ENCODE data around the gene AMBRA1.

AMBRA1 gene

GRCh38 chr11:46505741-46506482 lies 87.9 kb downstream of the AMBRA1 start:
- no peak for DNase-seq

GRCh38 chr11:46504817-46505613 lies 88.8 kb downstream of the AMBRA1 start:
- DNase-seq = no peak

DNA sequence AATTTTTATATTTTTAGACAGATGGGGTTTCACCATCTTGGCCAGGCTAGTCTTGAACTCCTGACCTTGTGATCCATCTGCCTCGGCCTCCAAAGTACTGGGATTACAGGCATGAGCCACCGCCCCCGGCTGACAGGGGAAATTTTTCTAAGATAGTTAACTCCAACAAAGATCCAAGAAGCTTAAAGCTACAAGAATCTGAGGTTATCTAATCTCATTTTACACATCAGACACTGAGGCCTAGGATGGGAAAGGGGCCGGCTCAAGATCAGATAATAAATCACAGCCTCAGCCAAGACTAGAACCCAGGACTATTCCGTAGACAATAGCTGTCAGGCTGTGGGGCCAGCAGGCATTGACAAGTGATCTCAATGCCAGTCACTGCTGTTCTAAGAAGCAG lies 94.0 kb downstream of the AMBRA1 start:
- DNase-seq = no peak

DNA sequence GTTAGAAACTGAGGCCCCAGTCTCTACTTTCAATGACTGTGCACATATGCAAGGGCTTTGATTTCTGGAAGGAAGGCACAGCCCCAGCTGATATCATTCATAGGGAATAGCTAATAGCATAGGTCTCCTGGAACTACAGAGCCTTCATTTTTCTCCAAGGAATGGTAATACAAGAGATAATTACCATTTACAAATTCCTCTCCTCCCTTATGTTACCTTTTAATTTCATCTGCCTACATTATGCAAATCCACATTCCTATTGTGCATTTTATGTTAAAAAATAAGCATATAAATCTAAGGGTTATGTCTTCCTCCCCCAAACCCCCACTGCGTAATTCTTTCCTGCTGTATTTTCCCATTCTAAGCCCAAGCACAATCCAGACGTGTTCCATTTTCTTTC lies 94.9 kb downstream of the AMBRA1 start:
- no peak for DNase-seq

- DNase-seq = no peak
Observed at GRCh38 chr11:46498179-46498578, 95.6 kb downstream of the AMBRA1 start.

GRCh38 chr11:46497498-46497897 lies 96.3 kb downstream of the AMBRA1 start:
- DNase-seq = no peak

DNA sequence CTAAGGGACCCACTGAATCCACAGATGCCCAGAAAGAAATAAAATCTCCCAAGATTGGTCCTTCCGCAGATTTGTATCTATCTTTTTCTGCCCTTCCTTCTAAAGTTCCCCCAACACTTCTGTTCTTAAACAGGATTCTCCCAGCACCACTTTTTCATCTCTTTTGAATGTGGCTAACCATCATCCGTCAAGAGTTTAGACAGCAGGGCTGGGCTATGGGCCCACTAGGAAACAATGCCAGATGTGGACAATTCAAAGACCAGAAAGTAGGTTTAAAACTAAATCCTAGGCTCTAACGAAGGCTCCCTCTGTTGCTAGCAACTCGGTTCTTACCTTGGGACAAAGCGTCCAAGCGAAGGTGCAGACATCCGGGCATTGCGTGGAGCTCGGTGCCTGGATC lies 100.0 kb downstream of the AMBRA1 start:
- no peak for DNase-seq

- no peak for DNase-seq
Observed at GRCh38 chr11:46492532-46492931, 101.3 kb downstream of the AMBRA1 start.

- no peak for DNase-seq
Observed at GRCh38 chr11:46491661-46492330, 102.0 kb downstream of the AMBRA1 start.

GRCh38 chr11:46490666-46491065 lies 103.2 kb downstream of the AMBRA1 start:
- DNase-seq = peak; percentile 13

DNA sequence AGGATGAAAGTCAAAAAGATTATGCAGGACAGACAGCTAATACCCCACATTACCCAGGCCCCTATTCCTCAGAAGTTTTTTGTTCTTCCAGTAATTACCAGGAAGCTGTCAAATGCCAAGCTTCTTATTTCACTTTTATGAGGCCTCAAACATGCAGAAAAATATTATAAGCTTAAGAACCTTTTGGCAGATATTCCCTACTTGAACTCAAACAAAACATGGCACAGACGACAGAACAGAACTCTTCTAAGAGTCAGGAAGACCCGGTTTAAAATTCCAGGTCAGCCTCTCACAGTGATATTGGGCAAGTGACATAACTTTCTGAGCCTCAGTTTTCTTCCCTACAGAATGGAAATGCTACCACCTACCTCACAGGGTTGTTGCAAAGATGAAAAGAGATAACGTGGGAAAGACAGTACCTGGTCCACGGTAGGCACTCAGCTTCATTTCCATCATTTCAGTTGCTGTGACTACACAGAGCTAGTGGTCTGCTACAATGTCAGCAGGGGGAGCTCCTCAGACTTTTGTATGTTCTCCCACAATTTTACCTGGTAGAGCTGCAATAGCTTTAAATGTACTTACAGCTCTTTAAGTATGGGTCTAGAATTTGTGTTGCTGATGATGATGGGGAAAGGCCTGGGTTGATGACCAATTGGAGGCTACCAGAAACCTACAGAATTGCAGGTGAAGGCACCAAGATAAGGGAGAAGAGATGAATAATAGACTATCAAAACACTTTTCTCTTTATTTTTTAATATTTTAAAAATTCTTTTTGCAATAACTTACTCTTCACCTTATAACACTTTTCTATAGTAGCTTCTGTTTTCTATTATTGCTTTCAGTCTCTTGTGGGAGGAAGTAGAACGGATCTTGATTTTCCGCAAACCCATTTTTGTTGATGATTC lies 103.9 kb downstream of the AMBRA1 start:
- DNase-seq = peak; percentile 58

GRCh38 chr11:46485856-46486443 lies 107.9 kb downstream of the AMBRA1 start:
- DNase-seq = peak; percentile 30

DNA sequence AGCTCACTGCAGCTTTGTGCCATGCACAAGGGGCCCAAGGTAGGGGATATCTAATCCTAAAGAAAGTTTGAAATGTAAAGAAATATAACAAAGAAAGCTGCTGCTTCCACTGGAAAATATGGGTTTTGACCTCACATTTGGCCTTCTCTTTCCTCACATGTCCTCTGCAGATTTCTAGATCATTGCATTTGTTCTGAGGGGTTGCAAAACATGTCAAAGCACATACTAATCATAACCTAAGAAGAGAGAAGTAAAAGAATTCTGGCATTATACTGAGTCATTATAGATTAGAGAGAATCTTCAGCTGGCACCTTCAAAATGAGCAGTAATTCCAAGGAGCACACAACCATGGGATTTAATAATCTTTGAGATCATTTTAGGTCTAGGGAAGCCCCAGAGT lies 109.7 kb downstream of the AMBRA1 start:
- no peak for DNase-seq

DNA sequence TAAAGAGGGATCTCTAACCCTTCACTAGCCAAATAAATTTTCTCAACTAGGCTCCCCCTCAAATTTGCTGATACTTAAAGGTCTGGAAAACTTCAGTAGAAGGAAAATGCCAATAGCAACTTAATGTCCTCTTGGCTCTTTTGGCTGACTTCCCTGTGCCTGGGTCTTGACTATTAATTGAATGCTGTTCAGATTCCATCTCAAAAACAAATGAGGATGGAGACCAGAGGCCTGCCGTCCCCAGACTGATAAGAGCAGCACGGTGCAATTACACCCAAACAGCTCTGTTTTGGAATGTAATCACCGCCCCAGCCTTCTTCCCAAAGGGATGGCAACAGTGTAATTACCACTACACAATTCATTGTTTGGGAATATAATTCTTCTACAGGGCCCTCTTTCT lies 112.9 kb downstream of the AMBRA1 start:
- DNase-seq = no peak

GRCh38 chr11:46480166-46480726 lies 113.6 kb downstream of the AMBRA1 start:
- no peak for DNase-seq

DNA sequence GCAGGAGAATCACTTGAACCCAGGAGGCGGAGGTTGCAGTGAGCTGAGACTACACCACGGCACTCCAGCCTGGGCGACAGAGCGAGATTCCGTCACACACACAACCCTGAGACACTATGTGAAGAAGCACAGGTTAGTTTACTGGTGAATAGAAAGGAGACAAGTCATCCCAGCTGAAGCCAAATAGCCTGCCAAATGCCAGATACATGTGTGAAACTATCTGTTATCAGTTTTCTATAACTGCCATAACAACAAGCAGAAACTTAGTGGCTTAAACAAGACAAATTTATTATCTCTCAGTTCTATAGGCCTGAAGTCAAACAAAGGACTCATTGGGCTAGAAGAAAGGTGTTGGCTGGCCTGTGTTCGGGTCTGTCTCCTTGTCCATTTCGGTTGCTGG lies 114.2 kb downstream of the AMBRA1 start:
- no peak for DNase-seq

GRCh38 chr11:46478196-46478595 lies 115.6 kb downstream of the AMBRA1 start:
- no peak for DNase-seq

DNA sequence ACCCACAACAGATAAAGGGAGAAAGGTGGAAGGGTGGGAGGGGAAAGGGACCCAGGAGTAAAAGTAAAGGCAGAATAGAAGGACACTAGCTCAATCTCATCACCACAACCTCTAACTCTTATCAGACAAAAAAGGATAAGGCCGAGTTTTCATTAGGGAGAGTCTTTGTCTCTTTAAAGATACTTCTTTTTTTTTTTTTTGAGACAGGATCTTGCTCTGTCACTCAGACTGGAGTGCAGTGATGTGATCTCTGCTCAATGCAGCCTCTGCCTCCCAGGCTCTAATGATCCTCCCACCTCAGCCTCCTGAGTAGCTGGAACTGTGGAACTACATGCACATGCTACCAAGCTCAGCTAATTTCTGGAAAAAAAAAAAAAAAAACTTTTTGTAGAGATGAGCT lies 116.7 kb downstream of the AMBRA1 start:
- DNase-seq = no peak

DNA sequence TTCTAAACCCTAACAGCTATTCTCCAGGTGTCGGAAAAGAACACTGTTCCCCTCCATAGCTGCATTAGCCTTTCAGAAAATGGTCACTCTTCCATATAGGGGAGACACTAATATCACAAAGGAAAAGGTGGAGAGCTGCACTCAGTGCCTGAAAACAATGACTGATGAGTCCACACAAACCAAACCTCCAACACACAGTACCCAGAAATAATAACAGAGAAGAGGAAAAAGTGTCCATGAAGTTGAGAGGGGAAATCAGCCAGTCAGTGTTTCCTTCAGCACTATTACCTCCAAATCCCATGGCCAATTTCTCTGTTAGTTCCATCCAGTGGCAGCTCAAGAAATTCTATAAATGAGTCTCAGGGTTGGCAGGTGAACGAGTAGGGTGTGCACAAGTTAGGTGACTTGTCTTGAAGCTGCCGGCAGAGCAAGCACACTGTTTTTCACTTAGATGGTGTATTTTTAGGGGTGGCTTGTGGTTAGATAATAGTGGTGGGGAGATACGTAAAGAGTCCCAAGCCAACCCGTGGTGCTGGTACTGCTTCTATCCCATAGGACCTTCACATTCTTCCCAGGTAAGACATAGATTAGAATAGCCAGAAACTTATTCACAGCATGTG lies 117.8 kb downstream of the AMBRA1 start:
- no peak for DNase-seq

DNA sequence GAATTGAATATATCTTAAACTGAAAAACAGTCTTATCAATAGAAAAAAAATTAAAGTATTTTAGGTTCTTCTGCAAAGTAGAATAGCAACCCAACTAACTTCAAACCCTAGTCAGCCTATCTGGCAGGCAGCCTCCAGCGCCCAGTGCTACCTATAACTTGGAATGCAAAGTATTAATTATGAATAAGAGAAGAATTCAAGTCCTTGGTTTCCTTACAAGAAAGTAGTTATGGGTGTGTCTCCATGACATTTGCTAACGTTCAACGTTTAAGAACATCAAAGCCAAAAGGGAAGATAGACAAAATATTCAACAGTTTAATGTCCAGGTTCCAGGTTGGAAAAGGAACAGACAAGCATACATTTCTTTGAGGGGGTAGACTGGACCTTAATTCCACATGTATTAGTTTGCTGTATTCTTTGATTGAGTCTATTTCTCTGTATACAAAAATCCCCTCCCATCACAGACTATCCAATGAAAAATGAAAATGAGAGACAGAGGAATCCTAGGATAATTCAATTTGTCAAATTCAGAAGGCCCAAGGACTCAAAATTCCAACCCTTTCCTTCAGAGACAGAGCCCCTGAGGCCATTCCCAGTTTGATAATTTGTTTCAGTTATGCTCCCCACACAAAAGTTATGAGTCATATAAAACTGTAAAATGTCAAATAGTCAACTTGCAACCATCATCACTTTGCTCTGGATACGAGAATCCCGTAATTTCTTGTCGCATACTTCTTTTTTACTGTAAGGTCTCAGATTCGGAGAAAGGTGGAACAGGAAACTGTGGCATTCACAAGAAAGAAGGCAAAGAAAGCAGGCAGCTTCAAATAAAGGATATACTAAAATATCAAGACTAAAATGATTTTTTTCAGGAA lies 118.5 kb downstream of the AMBRA1 start:
- DNase-seq = no peak

DNA sequence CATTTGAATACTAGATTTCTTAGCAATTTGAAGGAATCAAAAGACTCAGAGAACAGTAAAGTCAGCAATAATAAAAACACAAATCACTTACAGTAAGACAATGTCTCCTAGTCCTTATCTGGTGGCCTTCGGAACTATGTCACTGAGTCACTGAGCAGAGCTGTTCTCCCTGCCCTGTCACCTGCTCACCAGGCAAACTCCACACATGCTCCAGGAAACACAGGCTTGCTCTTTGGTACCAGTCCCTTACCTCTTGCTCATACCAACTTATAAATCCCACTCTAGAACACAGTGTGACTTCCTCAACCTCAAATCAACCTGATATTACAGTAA lies 121.2 kb downstream of the AMBRA1 start:
- no peak for DNase-seq

Measured in NCI-H1105 treated with DMSO at 0.1 percent for 48 hours (cell line).